HepG2 (cell line): ENCODE measurements around the gene ZNF112. TPM values are rescaled to one million over a fixed set of nuclear protein-coding genes. Genes with fewer than 3 reads are reported as not detected.

Experiments
- ATAC-seq: fragments of 200-7000 bp; cut with Tn5 transposase; 3 replicates; pipeline ENCODE4 v1.9.1; 2020; ENCODE audit warnings: mild to moderate bottlenecking, moderate library complexity
- BruUV-seq: library from RNA; stranded (reverse); fragments of 400-500 nt; replicated peaks from 2 replicates; lab custom pipeline; 2021; lab: Mats Ljungman, UMichigan
- CTCF ChIA-PET: fragments of 300-600 bp; formaldehyde crosslinking; extraction: SDS; loops from one replicate; lab custom pipeline; 2021; ENCODE audit warnings: low total read pairs, inconsistent platforms, low intra/inter-chr PET ratio; lab: Yijun Ruan, JAX
- POLR2A ChIA-PET: fragments of 350-600 bp; sonication (Branson Sonifier 250); formaldehyde crosslinking; loops from one replicate; lab custom pipeline; 2020; ENCODE audit warnings: antibody characterized with exemption, inconsistent platforms; lab: Yijun Ruan, JAX
- DNase-seq: peaks from one replicate; pipeline ENCODE4 v3.0.0-alpha.2; 2015; ENCODE audit warnings: low spot score
- FAIRE-seq: peaks from 3 replicates; lab custom pipeline; 2011; peaks lifted over from hg19 to GRCh38; lab: Jason Lieb, UNC
- H2AFZ ChIP-seq: one replicate; pipeline ENCODE4 v1.6.1; 2011; ENCODE audit warnings: low read length, inconsistent platforms
- H3K27ac ChIP-seq: fragments of 300-600 bp; 3 replicates; pipeline ENCODE4 v1.8.0; 2011; ENCODE audit warnings: mixed run types, mild to moderate bottlenecking, mixed read lengths, low read length, inconsistent platforms; ENCODE audit not compliant: insufficient read depth; ENCODE audit errors: extremely low read length
- H3K27me3 ChIP-seq, 2 experiments: fragments of 200-600 bp in 1 of 2; 2 replicates in 1 of 2; 3 replicates in 1 of 2; pipeline versions ENCODE4 v1.6.0 to v1.8.0; 2011; ENCODE audit warnings: low read length in 2 of 2, mild to moderate bottlenecking in 2 of 2, moderate library complexity in 2 of 2, inconsistent platforms in 1 of 2; ENCODE audit not compliant: insufficient read depth in 2 of 2, control insufficient read depth in 1 of 2
- H3K36me3 ChIP-seq, 2 experiments: fragments of 200-600 bp in 1 of 2; replicated peaks in 1 of 2; 2 replicates in 1 of 2; 3 replicates in 1 of 2; pipeline versions ENCODE4 v1.5.1 to v1.8.0; 2011; ENCODE audit warnings: low read length in 2 of 2, inconsistent platforms in 1 of 2; ENCODE audit not compliant: insufficient read depth in 2 of 2, control insufficient read depth in 1 of 2
- H3K4me1 ChIP-seq: 2 replicates; pipeline ENCODE4 v1.5.1; 2012; ENCODE audit warnings: low read length, inconsistent platforms; ENCODE audit not compliant: insufficient read depth
- H3K4me2 ChIP-seq: 2 replicates; pipeline ENCODE4 v1.6.0; 2011; ENCODE audit warnings: low read depth, low read length, inconsistent platforms
- H3K4me3 ChIP-seq, 3 experiments: fragments of 200-600 bp in 1 of 3; sonication (generic), shearing (Covaris generic) in 1 of 3; replicated peaks in 1 of 3; 2 replicates each; pipeline ENCODE4 v1.5.1; 2011 to 2016; ENCODE audit warnings: low read length in 3 of 3, inconsistent platforms in 2 of 3, low read depth in 2 of 3, mild to moderate bottlenecking in 2 of 3, control low read depth in 1 of 3, mixed read lengths in 1 of 3; ENCODE audit not compliant: insufficient read depth in 1 of 3
- H3K79me2 ChIP-seq: one replicate; pipeline ENCODE4 v1.6.1; 2011; ENCODE audit warnings: low read length, inconsistent platforms; ENCODE audit not compliant: insufficient read depth
- H3K9ac ChIP-seq: 2 replicates; pipeline ENCODE4 v1.6.0; 2011; ENCODE audit warnings: mild to moderate bottlenecking, low read depth, low read length, inconsistent platforms; ENCODE audit not compliant: insufficient read depth
- H3K9me3 ChIP-seq: 2 replicates; pipeline ENCODE4 v1.5.1; 2012; ENCODE audit warnings: mild to moderate bottlenecking, low read length
- H4K20me1 ChIP-seq: 2 replicates; pipeline ENCODE4 v1.6.0; 2011; ENCODE audit warnings: inconsistent platforms, mild to moderate bottlenecking, low read length, moderate library complexity; ENCODE audit not compliant: insufficient read depth
- ADNP ChIP-seq: sonication (generic); formaldehyde crosslinking; IDR thresholded peaks from 2 replicates; pipeline ENCODE4 v1.4.0; 2020; ENCODE audit warnings: missing genetic modification reagents
- CREM ChIP-seq, 2 experiments: sonication (generic) in 1 of 2; formaldehyde crosslinking in 1 of 2; IDR thresholded peaks; 2 replicates each; pipeline versions ENCODE4 v1.4.0 to v1.6.1; 2016 to 2020; ENCODE audit warnings: antibody characterized with exemption in 1 of 2, mild to moderate bottlenecking in 1 of 2, missing genetic modification reagents in 1 of 2
- IKZF1 ChIP-seq: fragments of 450-650 bp; IDR thresholded peaks from 2 replicates; pipeline ENCODE4 v1.7.1; 2016
- MTA1 ChIP-seq: sonication (generic); formaldehyde crosslinking; IDR thresholded peaks from 2 replicates; pipeline ENCODE4 v1.4.0; 2020; ENCODE audit warnings: missing genetic modification reagents, mild to moderate bottlenecking, borderline replicate concordance
- MTF1 ChIP-seq: sonication (generic); formaldehyde crosslinking; IDR thresholded peaks from 2 replicates; pipeline ENCODE4 v1.5.0; 2020; ENCODE audit warnings: missing genetic modification reagents
- NFE2L2 ChIP-seq: fragments of 150-350 bp; IDR thresholded peaks from 2 replicates; pipeline ENCODE4 v1.6.1; 2014; ENCODE audit warnings: low read length
- NFRKB ChIP-seq: fragments of 450-650 bp; IDR thresholded peaks from 2 replicates; pipeline ENCODE4 v1.6.1; 2017
- NR2F6 ChIP-seq, 2 experiments: IDR thresholded peaks; 2 replicates each; pipeline ENCODE4 v1.6.1; 2016; ENCODE audit warnings: antibody characterized with exemption in 1 of 2, mild to moderate bottlenecking in 1 of 2
- PLRG1 ChIP-seq: fragments of 450-650 bp; conservative IDR thresholded peaks from 2 replicates; pipeline ENCODE4 v1.6.1; 2016
- ZBTB33 ChIP-seq: sonication (generic); formaldehyde crosslinking; IDR thresholded peaks from 2 replicates; pipeline ENCODE4 v1.4.0; 2020; ENCODE audit warnings: missing genetic modification reagents
- ZMYM4 ChIP-seq: sonication (generic); formaldehyde crosslinking; IDR thresholded peaks from 2 replicates; pipeline ENCODE4 v1.8.1; 2023; ENCODE audit warnings: mild to moderate bottlenecking, missing genetic modification reagents
- ZNF362 ChIP-seq: sonication (generic); formaldehyde crosslinking; IDR thresholded peaks from 2 replicates; pipeline ENCODE4 v1.4.0; 2020; ENCODE audit warnings: missing genetic modification reagents, mild to moderate bottlenecking, borderline replicate concordance
- ZNF550 ChIP-seq: sonication (generic); formaldehyde crosslinking; IDR thresholded peaks from 2 replicates; pipeline ENCODE4 v1.4.0; 2020; ENCODE audit warnings: mild to moderate bottlenecking, missing genetic modification reagents, borderline replicate concordance
- ZNF597 ChIP-seq: sonication (generic); formaldehyde crosslinking; IDR thresholded peaks from 2 replicates; pipeline ENCODE4 v1.5.0; 2020; ENCODE audit warnings: missing genetic modification reagents
- ZNF607 ChIP-seq: sonication (generic); formaldehyde crosslinking; IDR thresholded peaks from 2 replicates; pipeline ENCODE4 v1.5.1; 2020; ENCODE audit warnings: missing genetic modification reagents, mild to moderate bottlenecking, borderline replicate concordance
- ZNF710 ChIP-seq: sonication (generic); formaldehyde crosslinking; IDR thresholded peaks from 2 replicates; pipeline ENCODE4 v1.5.0; 2020; ENCODE audit warnings: mild to moderate bottlenecking, missing genetic modification reagents, borderline replicate concordance
- ZNF83 ChIP-seq: sonication (generic); formaldehyde crosslinking; IDR thresholded peaks from 2 replicates; pipeline ENCODE4 v1.4.0; 2020; ENCODE audit warnings: missing genetic modification reagents, mild to moderate bottlenecking, borderline replicate concordance
- WGBS: methylation state at CpG from one replicate; pipeline ENCODE4 v1.1.6; 2017; ENCODE audit warnings: low lambda C conversion rate; 5-methylcytosine and 5-hydroxymethylcytosine counted together
- in situ Hi-C: cut with HindIII; loops from 2 replicates; pipeline ENCODE4 v1.10.0; 2017; ENCODE audit warnings: low pct_unique_long_range_greater_than_20kb; ENCODE audit not compliant: extremely low pct_ligation_motif_present
- intact Hi-C: fragments of 100-400 bp; cut with micrococcal nuclease; formaldehyde crosslinking; loops from one replicate; pipeline ENCODE4 v1.10.0; 2022; ENCODE audit not compliant: unreplicated experiment
- polyA plus RNA-seq, 8 experiments: library from polyadenylated mRNA; depleted of rRNA in 3 of 8; stranded (reverse) in 7 of 8; unstranded in 1 of 8; fragments of >200 nt; fragmentation: Illumina TruSeq in 4 of 8; extraction: Trizol in 4 of 8; gene quantifications; 2 replicates each; pipeline versions ENCODE4 v1.2.1 to v1.2.3, GENCODE V29; 2011 to 2016; ENCODE audit warnings: low read depth in 4 of 8, missing spikeins in 1 of 8, mixed read lengths in 1 of 8; ENCODE audit not compliant: insufficient read depth in 1 of 8
- total RNA-seq, 5 experiments: library from RNA; depleted of rRNA; stranded (reverse); fragments of >200 nt; fragmentation: Illumina TruSeq; extraction: Trizol; gene quantifications; 2 replicates each; pipeline ENCODE4 v1.2.3, GENCODE V29; 2016; ENCODE audit warnings: low read depth in 1 of 5

ZNF112 gene
- total and polyA plus RNA-seq, 2 of the 13 experiments (the other 11 are each of a cell fraction or from before 2014, with no cell fraction given): 1.8 to 3.6 TPM

- WGBS: 61% methylated on average over 3 of the region's 3 CpGs
- H2AFZ ChIP-seq: no peak overlapping the region
- CTCF ChIA-PET: no interaction called here
Observed at GRCh38 chr19:44308011-44308410, 48.5 kb downstream of the ZNF112 start.

More at GRCh38 chr19:44308011-44308410, 48.5 kb downstream of the ZNF112 start:
- H3K36me3 ChIP-seq: no peaks in the 10 kb centered on the region
- no peak overlapping the region for H3K9ac ChIP-seq
- no TSS peak for BruUV-seq
- no peaks in the 10 kb centered on the region; a peak in 1 of 5 replicates for H3K27me3 ChIP-seq
- in situ Hi-C loops: no loop called here
- FAIRE-seq (no peak), DNase-seq (no peak), ATAC-seq (no peak)
- H3K27ac ChIP-seq: no peak overlapping the region
- intact Hi-C loops: loop anchor here (10.0 kb wide), 1 partner anchor 103 kb away; no protein-coding TSS in a partner anchor
- no peak overlapping the region for H3K4me3 ChIP-seq
- no peaks in the 10 kb centered on the region for H3K79me2 ChIP-seq
- H3K9me3 ChIP-seq: no peaks in the 10 kb centered on the region
- TF ChIP-seq CREM (IDR thresholded peaks at IDR 0.05) (no peak), CREM (CRISPR knock-in tag; IDR thresholded peaks at IDR 0.05) (no peak), MTF1 (CRISPR knock-in tag) (no peak), NR2F6 (IDR thresholded peaks at IDR 0.05) (no peak), NR2F6 (CRISPR knock-in tag; IDR thresholded peaks at IDR 0.05) (no peak), ZMYM4 (CRISPR knock-in tag) (no peak), MTA1 (CRISPR knock-in tag) (no peak), ZNF362 (CRISPR knock-in tag) (no peak), IKZF1 (no peak), NFRKB (no peak), ZNF597 (CRISPR knock-in tag) (no peak), ZNF607 (CRISPR knock-in tag) (no peak), ADNP (CRISPR knock-in tag) (no peak), ZNF550 (CRISPR knock-in tag) (no peak), PLRG1 (no peak), NFE2L2 (no peak), ZNF83 (CRISPR knock-in tag) (no peak), ZBTB33 (CRISPR knock-in tag) (no peak), ZNF710 (CRISPR knock-in tag) (no peak)
- POLR2A ChIA-PET: no interaction called here
- peaks cover 17% of the 10 kb centered on the region for H3K4me1 ChIP-seq
- no peak overlapping the region for H3K4me2 ChIP-seq
- H4K20me1 ChIP-seq: no peaks in the 10 kb centered on the region
